ENCODE results near the gene SYTL4.
A peak's percentile ranks its signal among the peaks of the same experiment; 100 is the strongest.

SYTL4 gene

GRCh38 chrX:100647095-100647494 lies 84.8 kb downstream of the SYTL4 start:
- DNase-seq: no peak

- DNase-seq: no peak
Measured at GRCh38 chrX:100645106-100645505, 86.8 kb downstream of the SYTL4 start.

GRCh38 chrX:100643956-100644860 lies 87.7 kb downstream of the SYTL4 start, which contains the start of gene SRPX2:
TSS of gene SRPX2 (plus strand) at chrX:100644199. CDS start at chrX:100646323, 2,124 bp downstream.
- DNase-seq: no peak

GRCh38 chrX:100643212-100643611 lies 88.7 kb downstream of the SYTL4 start:
- no peak for DNase-seq

GRCh38 chrX:100642290-100642689 lies 89.6 kb downstream of the SYTL4 start:
- DNase-seq: no peak

- peak; percentile 70 for DNase-seq
Measured at GRCh38 chrX:100636321-100636991, 95.5 kb downstream of the SYTL4 start, which contains the start of gene TSPAN6. TSS of gene TSPAN6 (minus strand) at chrX:100636806. CDS start at chrX:100636694, 112 bp downstream.

GRCh38 chrX:100635989-100636320 lies 96.0 kb downstream of the SYTL4 start:
- DNase-seq: no peak

GRCh38 chrX:100635040-100635439 lies 96.9 kb downstream of the SYTL4 start:
- no peak for DNase-seq

GRCh38 chrX:100625985-100626491 lies 105.9 kb downstream of the SYTL4 start:
- no peak for DNase-seq

All from NCI-H2029 (cell line).